Hypothalamus (tissue), 51 donors: ENCODE measurements around the gene MEIS2.
A peak's percentile ranks its signal among the peaks of the same experiment; 100 is the strongest.

Experiments
- DNase-seq, 51 donors: peaks; one replicate each; lab custom pipeline; 2025; lab: John Stamatoyannopoulos, UW

Gene MEIS2

DNA sequence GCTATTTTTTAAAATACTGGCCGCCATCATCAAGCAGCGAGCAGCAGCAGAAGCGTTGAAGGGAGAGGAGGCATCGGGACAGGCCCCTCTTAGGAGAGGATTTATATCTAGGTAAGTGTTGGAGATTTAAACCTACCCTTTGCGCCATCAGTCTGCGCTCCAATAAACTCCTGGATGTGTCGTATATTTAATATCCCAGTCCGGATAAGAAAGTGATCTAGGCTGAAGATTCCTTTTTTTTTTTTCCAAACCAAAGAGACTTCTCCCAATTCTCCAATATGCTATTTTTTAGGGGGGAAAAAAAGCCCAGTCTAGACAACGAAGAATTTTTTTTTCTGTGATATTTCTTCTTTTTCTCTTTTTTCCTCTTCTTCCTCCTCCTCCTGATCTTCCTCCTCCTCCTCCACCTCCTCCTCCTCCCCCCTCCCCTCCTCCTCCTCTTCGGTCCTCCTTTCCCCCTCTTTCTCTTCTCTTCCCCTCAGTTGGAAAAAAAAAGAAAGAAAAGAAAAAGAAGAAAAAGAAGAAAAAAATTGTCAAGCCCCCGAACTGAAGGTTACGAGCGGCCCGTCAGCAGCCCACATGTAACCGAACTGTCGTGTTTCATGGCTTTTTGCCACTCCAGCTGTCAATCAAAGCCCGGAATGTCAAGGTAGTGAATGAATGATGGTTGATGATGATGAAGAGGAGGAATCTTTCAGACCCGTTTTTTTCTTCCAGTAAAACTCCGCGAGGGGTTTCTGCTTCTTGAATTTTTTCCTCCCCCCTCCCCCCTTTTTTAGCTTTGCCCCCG is 835 bp downstream of the MEIS2 start:
- DNase-seq, result no peak

DNA sequence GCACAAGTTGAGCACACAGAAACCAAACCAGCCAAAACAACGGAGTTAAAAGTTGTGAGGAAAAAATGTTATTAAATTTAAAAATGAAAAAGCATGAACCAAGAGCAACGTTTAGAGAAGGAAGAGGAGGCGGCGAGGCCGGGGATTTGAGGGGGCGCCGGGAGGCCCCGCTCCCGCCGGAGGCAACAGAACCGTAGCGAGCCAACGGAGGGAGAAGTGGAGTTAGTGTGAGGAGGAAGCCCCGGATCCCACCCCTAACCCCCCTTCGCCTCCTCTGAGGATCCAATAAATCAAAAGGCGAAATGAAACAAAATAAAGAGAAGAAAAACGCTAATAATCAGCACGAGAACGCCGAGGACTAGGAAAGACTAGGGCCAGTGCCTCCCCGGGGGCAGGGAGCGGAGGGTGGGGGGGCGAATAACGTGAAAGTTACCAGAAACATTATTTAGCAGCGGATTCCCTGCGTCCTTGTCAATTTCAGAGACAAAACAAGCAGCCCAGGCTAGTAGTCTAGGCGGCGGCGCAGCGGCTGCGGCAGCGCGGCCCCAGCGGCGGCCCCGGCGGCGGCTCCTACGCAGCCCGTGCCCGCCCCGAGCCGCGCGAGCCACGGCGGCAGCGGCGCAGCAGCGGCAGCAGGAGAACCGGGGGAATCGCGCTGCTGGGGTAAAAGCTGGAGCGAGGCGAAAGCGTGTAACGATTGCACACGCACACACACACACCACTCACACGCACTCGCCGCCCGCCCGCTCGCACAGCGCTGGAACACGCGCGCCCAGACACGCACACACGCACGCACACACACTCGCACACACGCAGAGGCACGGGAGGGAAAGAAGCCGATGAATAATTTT is 1.7 kb downstream of the MEIS2 start:
- DNase-seq, result peak in 17 of 51 donors; percentile 12 to 74 (median 40)

DNA sequence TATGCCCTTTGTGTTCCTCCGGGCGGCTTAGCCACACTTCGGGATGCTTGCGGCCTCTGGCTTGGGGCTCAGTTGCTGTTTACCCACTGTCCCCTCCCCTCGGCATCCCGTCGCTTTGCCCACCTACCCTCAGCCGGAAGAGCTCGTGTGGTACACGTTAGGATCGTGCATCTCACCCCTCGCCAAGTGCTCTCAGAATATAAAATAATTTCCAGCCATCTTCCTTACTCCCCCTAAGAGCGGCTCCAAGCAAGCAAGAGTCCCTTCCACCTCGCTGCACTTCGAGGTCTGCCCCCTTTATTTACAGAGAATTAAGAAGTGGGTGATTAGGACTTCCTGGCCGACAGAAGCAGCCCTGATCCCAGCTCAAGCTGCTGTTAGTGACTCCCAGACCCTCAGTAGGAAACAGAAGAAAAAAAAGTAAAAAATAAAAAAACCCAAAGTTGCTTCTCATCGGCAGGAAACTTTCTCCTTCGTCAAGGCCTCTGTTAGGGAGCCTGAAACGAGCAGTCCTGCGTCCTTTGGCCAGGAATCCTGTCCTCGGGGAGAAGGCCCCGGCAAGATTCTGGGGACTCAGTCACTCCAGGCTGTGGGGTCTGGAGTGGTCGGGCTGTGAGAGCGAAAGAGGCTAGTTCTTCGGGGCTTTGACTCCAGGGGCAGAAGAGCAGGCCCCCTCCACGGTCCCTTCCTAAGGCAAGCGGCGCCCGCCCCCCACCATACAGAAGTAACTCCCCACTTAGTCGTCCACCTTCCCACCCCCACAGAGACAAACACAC is 3.0 kb downstream of the MEIS2 start:
- peak in 6 of 51 donors; percentile 7 to 54 (median 41) for DNase-seq

DNA sequence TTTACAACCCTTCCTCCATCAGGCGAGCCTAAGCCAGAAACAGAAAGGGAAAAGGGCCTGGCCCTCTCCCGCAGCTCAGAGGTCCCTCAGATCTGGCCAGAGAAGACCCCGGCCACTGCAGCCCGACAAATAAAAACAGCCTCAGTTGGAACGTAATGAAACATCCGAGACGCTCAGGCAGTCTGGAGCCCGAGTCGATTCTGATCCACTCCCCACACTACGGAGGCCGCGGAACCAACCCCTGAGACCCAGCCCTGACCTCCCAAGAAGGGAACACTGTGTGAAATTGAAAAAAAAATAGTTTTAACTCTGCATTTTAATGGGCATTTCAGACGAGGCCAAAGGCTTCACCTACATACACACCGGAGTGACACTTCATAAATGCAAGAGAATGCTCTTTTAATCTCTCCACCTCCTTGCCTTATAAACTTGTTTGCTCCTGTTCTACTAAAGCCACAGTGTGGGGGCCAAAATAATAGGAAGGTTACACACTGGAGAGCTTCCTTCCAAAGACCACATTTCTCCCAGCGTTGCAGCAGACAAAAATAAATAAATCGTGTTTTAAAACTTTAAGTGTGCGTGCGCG is 3.7 kb downstream of the MEIS2 start:
- peak in 4 of 51 donors; percentile 38 to 62 (median 48) for DNase-seq

DNA sequence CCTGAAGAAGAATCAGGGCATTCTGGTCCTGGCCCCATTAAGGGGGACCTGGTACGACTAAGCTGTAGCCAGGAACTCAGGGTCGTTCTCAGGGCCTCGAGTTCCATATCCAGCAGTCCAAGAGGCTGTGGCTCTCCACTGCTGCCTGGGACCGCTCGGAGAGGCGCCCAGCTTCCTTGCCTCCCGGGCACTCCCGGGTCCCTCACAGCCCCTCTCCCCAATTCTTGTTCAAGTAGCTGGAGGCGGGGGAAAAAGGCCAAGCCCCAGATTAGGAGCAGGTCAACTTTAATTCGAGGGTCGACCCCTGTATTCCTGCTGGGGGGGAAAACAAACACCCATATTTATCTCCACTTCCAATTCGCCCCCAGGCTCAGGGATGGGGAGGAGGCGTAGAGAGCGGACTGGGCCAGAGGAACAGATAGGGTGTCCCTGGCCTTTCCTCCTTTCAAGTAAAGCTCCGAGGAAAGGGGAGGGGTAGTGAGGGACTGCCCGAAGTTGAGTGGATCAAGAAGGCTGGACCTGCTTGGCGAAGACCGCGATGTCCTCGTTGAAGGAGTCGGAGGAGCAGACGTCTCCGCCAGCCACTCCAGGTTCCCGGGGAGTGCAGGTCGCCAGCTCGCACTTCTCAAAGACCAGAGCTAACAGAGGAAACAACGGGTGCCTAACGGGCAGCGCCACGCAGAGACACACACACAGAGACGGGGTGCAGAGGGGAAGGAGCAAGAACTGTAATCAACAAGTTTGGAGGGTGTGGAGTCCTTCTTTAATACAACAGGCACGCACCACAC is 4.4 kb downstream of the MEIS2 start:
- DNase-seq, result peak in 12 of 51 donors; percentile 18 to 62 (median 39)

DNA sequence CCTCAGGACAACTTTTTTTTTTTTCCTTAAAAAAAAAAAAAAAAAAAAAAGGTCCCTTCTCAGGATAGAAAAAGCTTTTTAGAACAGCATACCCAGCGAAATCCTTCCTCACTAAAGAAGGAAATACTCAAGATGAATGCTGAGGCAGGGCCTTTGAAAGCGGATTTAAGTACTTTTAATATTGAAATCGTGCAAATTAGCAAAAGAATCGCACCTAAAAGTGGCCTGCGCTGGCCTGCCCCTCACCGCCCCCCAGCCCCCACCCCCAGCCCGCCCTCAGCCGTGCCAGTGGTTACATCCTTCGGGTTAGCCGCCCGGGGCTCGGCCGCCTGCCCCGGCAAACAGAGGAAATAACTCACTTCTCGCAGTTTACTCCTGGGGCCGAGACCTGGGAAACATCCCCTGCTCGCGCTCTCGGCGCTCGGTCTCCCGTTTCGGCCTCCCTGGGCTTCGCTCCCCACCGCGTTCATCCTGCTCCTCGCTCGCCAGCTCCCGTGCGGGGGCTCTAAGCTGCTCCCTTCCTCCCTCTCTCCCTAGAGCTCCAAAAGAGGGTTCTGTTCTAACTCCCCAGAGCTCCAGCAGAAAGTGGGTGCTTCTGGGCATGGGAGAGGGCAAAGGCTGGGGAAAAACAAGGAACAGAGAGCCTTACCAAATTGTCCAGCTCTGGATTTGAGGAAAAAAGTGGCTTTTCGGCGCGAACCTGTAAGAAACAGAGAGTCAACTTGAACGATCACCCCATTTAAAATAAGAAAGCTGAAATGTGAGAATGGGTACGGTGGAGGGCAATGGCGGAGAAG is 5.2 kb downstream of the MEIS2 start:
- DNase-seq, result peak in 8 of 51 donors; percentile 7 to 37 (median 25)

DNA sequence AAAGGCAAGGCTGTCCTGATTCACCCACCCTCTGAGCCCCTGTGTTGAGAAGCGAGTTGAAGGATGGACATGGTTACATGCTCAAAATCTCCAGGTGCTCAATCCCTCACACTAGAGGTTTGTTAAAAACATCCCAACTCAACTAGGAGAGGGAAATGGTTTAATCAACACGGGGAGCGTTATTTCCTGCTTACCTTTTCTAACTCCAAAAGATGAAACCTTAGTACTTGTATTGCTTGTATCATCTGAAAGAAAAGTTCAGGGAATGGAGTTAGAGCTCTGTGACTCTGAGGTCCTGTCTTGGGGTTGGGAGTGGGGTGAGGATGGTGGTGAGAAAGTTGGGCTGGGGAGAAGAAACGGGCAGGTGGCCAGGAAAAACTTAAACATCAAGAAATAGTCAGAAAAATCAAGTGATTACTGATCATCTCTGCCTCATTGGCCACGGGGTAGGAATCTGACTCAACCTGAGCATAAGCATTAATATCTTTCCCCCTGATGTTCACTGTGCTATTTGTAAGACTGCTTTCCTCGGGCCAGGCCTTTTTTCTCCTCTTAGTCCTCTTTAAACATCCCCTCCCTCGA is 5.9 kb downstream of the MEIS2 start:
- peak in 1 of 51 donors; percentile 44 for DNase-seq

DNA sequence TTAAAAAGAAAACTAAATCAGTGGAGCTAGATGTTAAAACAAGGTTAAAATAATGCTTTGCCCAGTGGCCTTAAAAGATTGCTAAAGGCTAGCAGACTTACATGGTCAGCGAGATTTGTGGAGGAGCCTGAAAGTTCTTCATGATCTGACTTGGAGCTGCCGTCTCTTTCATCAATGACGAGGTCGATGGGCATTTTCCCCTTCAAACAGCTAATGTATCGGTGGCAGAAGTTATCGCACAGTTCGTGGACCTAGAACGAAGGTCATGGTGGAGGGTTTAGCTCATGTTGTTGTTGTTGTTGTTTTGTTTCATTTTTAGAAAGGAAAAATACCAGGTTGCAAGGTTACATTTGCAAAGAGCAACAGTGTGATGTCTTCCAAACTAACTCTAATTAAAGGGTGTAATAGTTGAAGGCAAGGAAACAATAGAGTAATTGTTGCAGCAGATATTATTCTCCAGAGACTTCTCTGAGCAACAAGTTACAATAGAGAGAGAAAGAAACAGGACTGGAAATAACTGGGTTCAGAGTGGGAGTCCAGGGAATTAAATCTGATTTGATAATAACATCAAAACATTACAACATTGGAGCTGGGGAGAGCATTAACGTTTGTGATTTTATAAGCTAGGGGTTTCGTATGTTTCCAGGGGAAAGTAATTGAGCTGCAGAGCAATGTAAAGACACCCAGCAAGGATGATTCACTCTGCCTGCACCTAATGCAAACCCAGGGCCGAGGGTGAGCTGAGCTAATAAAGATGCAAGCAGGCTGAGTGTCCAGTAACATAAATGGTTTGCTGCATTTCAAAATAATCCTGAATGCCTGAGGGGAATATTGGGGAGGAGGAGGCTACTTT is 6.6 kb downstream of the MEIS2 start:
- peak in 2 of 51 donors; percentile 8 to 64 for DNase-seq

DNA sequence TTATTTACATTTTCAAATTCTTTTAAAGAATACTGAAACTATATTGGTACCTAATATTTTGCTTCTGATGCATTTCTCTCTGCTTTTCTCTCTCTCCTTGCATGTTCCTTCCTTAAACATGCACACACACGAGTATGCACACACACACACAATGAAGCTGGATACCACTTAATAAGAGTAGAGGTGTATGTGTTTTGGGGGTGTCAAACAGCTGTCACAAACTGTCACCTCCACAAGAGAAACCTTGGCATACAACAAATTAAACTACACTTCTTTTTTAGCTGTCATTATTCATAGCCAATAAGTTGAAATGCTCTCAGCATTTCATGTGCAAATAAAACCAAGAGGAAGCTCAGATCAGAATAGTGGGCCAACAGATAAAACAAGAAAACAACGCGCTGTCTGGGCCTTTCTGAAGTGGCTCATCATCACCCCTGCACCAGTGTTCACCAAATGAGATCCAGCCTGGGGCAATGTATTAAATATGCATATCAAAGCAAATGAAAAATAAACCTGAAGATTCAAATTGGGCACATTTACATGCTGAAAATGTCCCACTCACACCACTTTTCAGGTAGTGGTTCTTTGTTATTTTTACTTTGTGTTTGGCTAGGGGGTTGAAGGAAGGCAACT is 9.7 kb downstream of the MEIS2 start:
- DNase-seq, result no peak

DNA sequence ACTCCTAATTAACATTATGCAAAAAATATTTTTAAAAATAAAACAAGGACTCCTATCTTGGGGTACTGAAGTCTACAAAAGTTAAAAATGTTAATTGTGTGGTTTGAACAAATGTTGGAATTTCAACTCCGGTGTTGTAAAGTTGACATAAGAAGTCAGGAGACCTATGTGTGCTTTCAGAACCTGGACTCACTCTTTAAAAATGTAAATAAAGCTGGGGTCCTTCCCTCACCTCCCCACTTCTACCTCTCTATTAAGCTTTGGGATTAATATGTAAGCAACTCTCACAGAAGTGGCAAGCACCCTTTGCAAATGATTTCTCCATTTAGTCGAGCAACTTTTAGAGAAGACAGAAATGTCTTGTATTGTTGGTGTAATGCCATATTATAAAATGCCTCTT is 11.9 kb downstream of the MEIS2 start:
- no peak for DNase-seq

DNA sequence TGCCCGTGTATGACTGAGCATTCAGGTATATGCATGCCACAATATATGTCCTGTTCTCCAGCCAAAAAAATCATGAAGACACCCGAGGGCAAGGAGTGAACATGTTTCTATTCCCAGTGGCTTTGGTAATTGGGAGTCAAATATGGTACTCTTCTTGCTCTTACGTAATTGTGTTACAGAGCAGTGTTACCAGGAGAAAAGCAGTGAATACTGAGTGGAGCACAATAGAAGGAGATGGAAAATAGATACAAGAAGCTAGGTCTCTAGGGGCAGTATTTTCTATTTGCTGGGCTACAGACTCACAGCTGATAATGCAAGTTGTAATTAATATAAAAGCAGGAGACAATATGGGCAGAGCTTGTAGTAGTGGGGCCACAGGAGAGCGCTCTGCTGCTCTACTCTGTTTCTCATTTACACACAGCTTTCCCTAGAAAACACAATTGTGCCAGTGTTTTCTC is 13.2 kb downstream of the MEIS2 start:
- no peak for DNase-seq

DNA sequence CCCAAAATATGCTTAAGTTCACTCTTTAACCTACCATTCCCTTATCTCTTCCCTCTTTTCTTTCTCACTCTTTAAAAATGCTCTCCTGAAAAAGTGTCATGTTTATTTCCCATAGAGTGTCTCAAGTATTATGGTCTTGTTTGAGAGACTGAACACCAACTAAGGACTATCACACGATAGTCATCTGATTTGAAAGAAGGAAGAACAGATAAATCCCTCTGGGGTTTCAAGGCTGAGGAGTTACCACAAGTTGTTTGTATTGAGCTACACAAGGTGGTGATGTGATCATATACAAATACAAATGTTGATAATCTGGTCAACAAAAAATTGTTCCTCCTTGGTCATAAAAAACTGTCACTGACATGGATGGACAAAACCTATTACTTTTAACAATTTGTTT is 13.8 kb downstream of the MEIS2 start:
- DNase-seq, result no peak

DNA sequence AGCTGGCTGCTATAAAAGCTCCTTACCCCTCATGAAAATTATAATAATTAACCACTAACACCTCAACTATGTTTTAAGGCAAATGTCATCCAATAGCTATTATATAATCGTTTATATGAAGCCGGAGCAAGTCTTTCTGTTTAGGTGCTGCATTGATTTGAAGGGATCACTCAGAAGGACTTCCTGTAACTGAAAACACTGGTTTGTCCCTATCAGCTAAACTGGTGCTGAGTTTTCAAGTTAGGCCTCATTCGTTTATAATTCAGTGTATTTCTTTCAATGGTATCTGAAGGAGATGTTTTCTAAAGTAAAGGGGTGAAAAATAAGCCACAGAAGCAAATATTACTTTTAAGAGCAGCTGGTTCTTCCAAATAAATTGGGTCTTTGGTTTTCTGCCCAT is 14.2 kb downstream of the MEIS2 start:
- no peak for DNase-seq

DNA sequence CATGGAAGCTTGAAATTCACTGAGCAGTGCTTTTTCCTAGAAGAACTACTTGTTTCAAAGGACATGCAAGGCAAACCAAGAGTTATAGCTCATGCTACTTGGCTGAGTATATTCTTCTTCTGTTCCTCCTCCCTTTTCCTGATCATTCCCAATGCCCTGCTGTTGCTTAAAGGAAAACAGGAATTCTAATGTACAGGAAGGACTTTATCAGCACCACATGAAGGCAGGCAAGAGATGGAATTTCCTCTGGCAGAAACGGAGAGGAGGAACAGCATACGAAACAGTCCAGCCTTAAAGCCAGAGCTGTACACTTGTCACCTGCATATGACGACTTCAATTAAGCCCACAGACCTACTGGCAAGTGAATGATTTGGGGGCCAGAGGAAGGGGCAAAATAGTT is 15.7 kb downstream of the MEIS2 start:
- no peak for DNase-seq

DNA sequence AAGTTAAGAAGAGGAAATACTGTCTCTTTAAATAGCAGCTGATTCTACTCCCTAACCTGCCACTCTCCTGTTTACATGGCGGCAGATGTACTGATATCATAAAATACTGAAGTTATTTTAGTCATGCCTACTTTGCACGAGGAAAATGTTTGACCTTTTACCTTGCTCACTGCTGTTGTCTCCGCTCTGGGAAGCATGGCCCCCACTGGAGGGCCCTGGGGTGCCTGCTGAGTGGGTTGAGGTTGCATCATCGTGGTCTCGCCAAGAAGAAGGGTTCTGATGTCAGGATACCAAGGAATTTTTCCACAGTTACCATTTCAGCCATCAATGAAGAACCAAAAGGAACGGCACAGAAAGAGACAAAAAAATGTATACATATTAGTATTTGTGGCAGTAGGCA is 16.7 kb downstream of the MEIS2 start:
- no peak for DNase-seq

DNA sequence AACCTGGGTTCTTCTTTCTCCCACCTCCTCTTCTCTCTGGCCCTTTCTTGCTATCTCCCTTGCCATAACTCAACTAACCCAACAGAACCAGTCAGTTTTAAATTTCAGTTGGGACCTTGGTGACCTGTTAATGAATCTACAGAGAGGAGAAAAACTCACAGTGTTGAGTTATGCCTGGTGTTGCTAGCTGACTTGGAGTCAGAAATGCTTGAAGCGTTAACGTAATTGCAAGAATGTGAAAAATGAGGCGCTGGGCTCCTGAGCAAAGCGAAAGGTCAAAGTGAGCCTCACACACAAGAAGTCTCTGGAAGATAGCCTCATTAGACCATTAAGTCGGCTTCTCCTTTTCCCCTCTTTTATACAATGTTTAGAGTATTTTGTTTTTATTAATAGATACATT is 18.4 kb downstream of the MEIS2 start:
- DNase-seq, result no peak
